HG03039 (cell line): ENCODE results near the gene TBC1D16.

Experiments
- ATAC-seq: cut with Tn5 transposase; IDR thresholded peaks from one replicate; pipeline ENCODE4 v1.9.1; 2021; ENCODE audit warnings: mild to moderate bottlenecking, moderate library complexity; ENCODE audit not compliant: unreplicated experiment

The TBC1D16 gene

DNA sequence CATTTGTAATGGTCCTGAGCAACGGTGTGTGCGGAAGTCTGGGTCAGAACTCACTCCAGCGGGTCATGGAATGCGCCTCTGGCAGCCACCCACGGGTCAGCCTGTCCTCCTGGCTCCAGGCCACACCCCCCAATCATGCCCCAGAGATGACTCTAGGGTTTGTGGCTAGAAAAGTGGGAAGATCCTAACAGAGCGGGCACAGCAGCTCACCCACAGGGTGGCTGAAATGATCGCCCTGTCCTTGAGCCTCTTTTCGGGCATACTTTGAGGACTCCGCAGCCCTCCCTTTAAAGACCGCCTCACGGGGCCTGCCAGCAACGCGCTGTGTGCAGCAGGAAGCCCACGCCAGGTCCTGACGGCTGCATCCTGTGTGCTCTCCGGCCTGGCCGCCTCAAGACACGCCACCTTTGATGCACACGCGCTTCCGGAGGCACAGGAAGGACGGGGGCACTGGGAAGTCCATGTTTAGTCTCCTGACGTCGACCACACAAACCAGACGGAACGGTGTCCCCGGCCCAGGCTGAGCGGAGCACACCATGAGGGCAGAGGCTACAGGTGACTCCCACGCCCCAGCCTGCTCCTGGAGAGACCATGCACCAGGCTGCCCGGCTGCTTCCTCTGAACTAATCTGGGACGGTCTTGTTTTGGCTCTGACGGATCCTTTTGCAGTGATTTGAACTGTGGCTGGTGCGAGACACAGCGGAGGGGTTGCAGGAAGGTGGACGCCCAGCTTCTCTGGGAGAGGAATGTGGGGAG is 92.9 kb downstream of the TBC1D16 start:
- no peak for ATAC-seq

DNA sequence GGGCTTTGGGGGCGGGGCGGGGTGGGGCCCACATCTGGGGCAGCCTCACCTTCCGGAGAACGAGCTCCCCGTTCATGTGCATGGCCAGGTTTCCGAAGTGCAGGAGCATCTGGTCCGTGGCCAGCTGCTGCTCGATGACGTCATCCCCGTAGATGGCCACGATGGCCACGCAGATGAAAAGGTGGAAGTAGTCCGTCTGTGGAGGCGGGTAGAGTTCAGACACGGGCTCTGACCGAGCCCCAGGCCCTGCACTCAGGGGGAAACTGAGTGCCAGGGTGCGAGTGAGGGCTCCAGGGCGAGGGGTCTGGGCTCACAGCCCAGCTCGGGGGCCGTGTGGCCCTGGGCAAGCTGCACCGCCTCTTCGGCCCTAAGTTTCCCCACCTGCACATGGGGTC is 93.7 kb downstream of the TBC1D16 start:
- ATAC-seq: no peak

DNA sequence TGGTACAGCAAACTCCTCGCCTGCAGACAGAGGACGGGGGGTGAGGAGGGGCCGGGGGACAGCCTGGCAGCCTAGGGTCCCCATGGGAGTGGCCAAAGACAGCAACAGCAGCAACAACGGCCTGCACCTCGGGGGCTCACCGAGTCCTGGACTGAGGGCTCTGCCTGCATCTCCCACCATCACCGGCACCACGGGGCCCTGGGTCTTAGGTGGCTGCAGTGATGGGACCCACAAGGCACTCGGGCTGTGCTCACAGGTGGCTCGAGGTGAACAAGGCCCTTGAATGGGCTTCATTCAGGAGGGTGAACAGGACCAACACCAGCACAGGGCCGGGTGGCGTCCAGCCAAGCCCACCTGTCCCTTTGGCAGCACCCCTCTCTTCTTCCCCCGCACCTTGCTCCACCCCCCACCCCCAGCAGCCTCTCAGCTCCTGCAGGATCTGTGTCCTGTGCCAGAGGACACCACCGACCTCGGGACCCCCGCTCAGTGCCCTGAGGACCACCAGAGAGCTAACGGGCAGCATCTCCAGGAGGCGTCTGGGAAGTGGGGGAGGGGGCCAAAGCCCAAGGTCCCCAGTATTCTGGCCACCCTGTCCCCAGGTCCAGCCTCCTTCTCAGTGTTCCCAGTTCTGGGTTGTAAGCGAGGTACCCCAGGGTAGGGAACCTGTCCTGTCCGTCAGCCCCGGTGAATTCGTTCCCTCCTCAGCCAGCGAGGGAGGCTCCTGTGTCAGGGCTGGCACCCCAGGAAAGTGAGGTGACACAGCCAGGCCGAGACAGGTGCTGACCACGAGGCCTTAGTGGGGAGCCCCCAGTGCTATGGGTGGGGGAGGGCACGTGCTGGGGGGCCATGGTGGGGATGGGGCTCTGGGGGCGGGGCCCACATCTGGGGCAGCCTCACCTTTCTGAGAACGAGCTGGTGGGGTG is 94.3 kb downstream of the TBC1D16 start:
- ATAC-seq: no peak

DNA sequence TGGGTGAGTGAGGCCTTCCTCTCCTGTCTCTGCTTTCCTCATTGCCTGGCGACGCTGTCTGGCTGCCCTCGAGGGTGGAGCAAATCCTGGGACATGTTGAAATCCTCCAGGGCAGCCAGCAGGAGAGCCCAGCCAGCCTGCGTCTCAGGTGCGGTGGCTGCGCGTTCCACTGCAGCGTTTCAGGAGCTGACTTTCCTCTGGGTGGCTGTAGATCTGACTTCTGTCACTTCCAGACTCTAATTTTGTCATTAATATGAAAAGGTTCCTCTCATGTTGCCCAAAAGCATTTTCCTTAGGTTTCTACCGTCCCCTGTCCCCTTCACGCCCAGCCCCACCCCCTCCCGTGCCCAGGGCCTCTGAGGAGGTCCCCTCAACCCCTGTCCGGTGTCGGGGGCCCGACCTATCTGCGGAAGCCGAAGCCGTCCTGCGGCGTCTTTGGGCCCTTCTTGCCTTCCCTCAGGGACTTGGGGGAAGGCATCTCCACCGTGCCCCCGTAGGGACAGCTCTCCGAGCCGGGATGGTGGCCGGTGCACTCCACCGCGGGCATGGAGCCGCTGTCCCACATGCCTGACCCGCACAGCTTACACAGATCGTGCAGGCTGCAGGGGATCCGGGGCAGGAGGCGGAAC is 95.1 kb downstream of the TBC1D16 start:
- no peak for ATAC-seq

DNA sequence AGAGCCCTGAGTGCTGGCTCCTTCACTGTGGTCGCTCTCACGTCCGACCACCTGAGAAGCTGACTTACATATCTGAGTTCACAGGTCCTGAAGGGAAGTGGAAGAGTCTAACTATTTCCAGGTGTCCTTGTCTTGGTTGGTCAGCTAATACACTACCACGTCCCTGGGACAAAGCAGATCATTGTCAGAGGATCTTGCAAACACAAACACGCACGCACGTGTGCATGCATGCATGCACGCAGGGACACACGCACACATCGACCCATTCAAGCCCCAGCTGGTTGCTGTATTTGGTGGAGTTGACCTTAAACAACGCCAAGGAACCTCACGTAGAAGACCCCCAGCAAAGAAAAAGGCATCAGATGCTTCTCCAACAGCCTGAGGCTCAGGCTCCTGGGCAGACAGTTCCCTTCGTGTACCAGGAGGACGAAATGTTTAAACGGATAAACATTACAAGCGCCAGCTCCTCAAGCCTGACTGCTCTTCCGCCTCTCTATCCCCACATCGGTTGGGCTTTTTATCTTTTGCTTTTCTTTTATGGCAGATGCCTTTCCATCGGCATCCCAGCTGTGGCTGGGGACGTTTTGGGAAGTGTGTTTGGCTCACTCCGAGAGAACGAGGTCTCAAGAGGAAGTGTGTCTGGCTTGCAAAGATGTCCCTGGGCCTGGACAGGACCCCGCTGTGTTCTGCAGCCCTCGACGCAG is 95.8 kb downstream of the TBC1D16 start:
- no peak for ATAC-seq

DNA sequence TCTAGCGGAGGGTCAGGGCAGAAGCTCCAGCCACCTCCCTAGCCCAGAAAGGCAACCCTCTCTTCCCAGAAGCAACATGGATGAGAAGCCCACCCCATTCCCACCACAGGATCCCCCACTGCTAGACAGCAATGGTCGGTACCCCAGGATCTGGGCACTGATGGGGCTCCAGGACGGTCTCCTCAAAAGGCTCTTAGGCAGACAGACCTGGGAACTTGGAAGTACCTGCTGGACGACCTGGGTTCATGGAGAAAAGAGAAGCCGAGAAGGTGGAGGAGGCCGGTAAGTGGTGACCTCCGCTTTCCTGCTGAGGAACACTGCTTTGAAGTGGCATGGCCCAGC is 96.6 kb downstream of the TBC1D16 start:
- no peak for ATAC-seq

DNA sequence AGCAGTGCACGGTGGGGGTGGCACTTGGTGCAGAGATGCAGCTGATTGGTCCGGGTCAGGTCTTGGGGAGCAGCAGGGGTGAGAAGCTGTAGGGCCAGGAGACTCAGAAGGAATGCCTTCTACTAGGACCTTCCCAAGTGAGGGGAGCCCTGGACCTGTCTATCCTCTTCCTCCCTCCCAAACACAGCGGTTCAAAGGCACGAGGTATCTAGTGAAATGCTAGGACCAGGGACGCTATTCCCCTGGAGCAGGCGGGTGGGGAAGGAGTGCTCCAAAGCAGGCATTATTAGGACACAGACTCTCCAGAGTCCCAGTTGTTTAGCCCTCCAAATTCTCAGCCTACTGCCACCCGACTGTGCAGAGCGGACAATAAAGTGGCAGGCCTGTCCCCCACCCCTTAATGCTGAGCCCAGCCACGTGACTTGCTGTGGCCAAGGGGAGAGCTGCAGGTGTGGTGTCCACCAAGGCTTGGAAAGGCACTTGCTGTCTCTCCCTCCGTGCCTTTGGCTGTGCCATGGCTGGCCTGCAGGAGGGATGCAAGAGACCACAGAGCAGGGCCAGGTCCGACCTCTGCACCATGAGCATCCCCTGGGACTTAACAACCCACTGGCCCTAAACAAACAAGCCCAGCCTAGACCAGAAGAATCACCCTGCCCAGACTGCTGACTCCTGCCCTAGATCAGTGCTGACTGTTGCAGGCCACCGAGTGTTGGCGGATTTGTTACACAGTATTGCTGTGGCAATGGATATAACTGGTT is 97.2 kb downstream of the TBC1D16 start:
- ATAC-seq: no peak

DNA sequence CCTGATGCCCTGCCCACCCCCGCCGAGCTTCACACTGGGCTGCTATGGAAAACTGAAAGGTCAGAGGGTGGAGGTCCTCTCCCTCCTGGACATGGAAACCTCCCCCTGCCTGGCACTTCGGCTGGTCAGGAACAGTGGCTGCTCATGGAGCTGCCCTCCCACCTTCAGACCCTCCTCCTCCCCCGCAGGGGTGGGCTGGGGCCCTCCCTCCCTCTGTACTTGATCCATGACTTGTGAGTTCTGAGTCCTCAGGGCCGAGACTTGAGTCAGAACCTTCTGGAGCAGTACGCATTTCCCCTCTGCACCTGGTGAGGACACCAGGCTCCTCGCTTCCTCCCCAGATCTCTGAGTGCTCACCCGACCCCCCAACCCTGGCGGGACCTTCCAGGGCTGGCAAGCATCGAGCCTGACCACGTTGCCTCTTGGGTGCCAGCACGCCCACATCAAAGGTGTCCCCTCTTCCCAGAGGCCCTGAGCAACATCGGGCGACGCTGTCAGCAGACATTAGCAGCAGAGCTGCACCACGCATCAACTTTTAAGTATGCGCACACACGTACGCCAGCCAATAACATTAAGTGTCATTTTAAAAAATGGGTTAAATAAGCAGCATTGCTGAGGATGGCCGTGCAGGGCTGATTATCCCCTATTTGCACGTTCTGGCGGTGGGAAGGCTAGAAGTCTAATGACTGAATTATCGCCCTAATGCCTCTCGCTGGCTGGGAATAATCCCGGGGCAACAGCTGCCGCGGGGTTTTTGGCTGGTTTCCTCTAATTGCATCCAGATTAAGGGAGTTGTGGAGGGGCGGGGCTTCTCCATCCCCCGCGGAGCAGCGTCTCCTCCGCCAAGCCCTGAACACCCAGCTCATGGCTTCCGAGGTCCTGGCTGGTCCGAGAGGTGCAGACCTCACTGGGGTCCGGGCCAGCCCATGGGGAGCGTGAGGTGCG is 98.0 kb downstream of the TBC1D16 start:
- no peak for ATAC-seq

DNA sequence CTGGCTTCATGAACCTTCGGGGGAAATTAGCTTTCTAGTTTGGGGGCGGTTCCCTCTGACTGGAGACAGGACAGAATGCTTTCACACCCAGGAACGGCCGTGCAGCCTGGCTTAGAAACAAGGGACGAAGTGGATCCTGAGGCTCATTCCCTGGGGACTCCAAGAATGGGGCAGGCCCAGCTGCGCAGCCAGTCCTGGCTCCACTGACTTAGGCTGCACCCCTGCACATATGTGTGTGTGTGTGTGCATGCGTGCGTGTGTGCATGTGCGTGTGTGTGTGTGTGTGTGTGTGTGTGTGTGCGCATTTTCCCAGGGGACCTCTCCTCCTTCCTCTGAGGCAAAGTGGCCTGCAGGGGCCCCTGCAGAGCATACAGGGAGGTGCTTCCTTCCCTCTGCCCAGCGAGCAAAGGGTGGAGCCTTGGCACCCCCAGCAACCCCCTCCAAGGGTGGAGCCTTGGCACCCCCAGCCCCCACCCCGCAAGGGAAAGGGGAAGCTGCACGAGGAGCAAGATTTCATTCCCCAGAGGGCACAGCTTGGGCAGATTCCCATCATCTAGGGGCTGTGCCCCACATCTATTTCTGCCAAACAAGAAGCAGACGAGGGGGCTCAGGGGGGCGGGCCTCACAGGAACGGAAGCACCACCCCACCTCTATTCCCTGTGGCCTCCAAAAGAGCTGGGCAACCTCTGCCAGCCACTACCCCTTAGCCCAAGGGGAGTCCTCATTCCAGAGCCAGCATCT is 98.9 kb downstream of the TBC1D16 start:
- ATAC-seq: no peak

DNA sequence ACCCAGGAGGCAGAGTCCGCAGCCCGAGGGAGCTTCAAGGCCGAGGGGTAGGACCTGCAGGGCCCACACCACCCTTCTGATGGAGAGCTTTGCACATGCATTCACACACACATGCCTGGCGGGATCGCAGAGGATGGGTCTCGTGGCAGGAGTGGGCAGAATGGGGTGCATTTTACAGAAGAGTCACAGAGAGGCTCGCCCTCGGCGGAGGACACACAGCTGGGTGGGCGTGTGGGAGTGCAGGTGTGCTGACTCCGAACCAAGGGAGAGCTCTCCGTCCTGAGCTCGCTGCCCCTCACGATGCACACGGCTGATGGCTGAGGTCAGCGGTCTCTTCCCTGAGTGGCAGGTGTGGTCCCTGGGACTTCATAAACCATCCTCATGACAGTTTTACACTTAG is 99.6 kb downstream of the TBC1D16 start:
- ATAC-seq: no peak

DNA sequence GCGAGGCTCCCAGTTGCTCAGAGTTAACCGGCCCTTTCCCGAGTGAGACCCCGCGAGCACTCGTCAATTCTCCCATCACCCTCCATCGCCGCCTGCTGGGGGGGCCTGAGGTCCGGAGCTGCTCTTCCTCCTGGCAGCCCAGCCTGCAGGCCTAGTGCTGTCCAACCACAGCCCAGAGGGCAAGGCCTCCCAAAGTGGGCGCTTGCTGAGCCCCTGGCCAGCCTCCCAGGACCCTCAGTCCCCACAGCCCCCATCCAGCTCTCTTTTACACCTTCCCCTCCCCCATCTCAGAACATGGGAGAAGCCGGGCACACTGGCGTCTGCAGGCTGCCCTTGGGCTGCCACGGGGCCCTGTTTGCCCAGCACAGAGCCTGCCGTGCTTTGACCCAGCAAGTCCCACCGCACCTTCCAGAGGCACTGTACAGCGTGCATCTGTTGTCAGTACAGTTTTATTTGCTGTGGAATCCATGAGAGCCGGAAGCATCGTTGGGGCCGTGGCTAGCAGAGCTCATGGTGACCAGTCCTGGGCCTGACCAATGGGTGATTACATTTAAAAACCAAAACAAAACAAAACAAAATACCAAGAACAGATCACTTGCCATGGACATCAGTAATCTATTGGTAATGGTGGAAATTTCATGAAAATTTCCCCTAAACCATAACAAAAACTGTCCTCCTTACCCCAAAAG is 100.3 kb downstream of the TBC1D16 start:
- no peak for ATAC-seq

DNA sequence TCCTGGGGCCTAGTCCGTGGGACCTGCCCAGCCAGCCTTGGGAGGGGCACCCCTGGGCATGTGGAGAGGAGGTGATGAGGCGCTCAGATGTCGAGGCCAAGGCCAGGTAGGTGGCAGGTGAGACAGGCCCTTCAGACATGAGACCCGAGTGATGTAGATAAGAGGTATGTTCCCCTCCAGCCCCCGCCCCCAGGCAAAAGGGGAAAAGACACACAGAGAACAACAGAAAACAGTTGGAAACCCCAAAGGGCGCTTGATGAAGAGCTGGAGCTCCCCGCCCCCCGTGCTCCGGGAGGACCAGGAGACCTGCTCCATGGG is 101.1 kb downstream of the TBC1D16 start:
- ATAC-seq: no peak

DNA sequence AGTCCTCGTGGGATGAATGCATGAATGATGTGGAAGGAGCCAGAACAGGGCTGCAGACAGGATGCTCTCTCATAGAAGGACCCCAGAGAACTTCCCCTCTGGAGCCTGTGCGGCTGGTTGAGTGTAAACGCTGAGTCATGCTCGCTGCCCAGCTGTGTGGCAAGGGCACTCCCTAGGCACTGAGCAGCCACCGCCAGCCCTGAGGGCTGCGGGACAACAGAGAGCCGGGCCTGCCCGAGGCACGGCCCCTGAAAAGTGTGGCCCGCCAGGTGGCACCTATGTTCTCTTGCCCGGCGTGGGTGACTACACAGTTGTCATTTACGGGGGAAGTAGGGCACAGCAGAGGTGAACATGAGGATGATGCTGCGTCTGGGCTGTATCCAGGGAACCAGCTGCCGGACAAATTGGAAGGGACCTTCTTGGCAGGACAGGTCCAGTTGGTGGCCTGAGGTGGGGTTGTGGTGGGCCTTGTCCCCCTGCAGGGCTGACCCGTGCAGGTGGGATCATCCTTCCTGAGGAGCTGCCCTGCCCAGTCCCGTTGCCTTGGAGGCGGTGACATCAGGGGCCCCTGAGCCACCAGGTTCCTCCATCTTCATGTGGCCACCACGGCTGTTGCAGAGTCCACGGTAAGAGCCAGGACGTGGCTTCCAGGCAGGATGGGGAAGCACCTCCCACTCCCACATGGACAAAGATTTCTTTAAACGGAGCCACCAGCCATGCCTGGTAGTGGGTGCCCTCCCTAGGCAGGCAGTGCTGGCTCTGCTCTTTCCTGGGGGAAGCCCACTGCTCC is 101.6 kb downstream of the TBC1D16 start:
- ATAC-seq: no peak

DNA sequence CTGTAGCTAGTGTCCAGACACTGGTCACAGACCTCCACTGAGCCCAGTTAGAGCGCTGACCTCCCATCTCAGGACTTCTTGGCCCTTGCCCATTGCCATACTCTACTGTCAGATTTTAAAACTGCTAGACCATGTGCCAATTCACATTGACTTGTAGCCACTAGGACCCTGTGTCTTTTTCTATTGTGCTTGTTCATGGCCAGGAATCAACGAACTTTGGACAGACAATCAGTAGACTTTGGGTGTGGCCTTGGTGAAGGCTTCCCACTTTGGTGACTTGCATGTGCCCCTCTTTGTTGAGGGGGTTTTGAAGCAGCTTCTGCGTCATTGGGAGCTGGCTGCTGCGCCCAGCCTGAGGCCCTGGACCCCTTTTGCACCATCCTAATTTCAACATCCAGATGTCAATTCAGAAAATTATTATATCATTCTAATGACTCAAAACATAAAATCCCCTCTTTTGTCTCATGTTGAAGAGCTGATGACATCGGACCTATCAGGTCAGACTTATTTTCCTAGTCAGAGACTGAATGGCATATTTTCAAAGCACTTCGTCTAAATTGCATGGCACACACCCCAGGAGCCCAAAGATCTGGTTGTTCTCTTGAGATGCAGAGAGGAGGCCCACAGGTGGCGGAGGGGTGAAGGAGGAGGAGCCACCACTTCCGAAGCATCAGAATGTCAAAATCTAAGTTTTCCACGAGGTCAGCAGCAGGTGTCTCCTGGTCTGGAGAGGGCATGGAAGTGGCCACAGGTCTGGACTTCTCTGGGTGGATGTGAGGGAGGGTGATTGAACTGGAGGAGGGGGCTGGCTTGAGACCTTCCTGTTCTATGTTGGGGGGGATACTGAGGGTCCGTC is 103.0 kb downstream of the TBC1D16 start:
- no peak for ATAC-seq

DNA sequence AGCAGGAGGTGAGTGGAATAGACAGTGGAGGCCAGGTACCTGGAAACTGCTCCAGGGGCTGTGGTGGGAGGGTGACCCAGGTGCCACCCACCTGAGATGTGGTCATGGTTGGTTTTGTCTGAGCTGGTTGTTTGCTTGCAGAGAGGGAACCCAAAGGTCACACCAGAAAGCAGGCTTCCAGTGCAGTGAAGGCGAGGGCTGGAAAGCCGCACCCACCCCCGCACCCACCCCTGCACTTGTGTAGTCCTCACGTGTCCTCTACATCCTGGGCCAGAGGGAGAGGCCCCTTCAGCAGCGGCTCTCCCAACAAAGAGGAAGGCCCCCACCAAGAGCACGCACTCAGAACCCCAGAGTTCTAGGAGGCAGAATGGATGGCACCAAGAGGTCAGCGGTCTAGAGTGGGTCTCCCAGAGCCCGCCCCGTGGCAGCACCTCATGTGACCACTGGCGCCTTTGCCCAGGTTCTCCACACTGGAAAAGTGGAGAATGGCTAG is 103.8 kb downstream of the TBC1D16 start:
- no peak for ATAC-seq
